Stimulated activated CD4-positive, alpha-beta T cell treated with anti-CD3 and anti-CD28 coated beads, Interleukin-4, amount 100 ng/mL, for 4 hours (primary cell): ENCODE results near the gene ZNF668.
"Not testable (repeated sequence)": the region's sequence is repeated elsewhere in the genome, so short reads cannot be mapped to it uniquely, and the experiment has no call there.

Source experiments
- DNase-seq, 2 experiments: peaks; one replicate each; pipeline ENCODE4 v3.0.0-alpha.2; 2020

Gene ZNF668

GRCh38 chr16:31055613-31056012, 18.4 kb downstream of the ZNF668 start:
- no peak for DNase-seq

GRCh38 chr16:31052114-31052513, 21.9 kb downstream of the ZNF668 start:
- no peak for DNase-seq

- DNase-seq = no peak
Observed at GRCh38 chr16:31050280-31051030, 23.6 kb downstream of the ZNF668 start.

- no peak for DNase-seq
Observed at GRCh38 chr16:31043898-31044481, 30.1 kb downstream of the ZNF668 start.

- DNase-seq = no peak
Observed at GRCh38 chr16:31043352-31043751, 30.7 kb downstream of the ZNF668 start.

- no peak for DNase-seq
Observed at GRCh38 chr16:31042866-31043265, 31.2 kb downstream of the ZNF668 start.

- DNase-seq = no peak
Observed at GRCh38 chr16:31038993-31039392, 35.0 kb downstream of the ZNF668 start.

GRCh38 chr16:31036691-31037090, 37.3 kb downstream of the ZNF668 start:
- no peak for DNase-seq

- peak; percentile 83 to 85 for DNase-seq
Observed at GRCh38 chr16:31033709-31034492, 40.1 kb downstream of the ZNF668 start.

GRCh38 chr16:31032736-31033708, 41.0 kb downstream of the ZNF668 start, which contains the start of gene STX4:
Gene STX4 (plus strand): TSS chr16:31033558. CDS start chr16:31033806, 248 bp downstream.
- peak; percentile 94 to 97 for DNase-seq

- no peak for DNase-seq
Observed at GRCh38 chr16:31031276-31031675, 42.8 kb downstream of the ZNF668 start.

- DNase-seq = no peak
Observed at GRCh38 chr16:31029272-31029671, 44.8 kb downstream of the ZNF668 start.

GRCh38 chr16:31025339-31025738, 48.7 kb downstream of the ZNF668 start:
- DNase-seq = no peak

GRCh38 chr16:31023627-31024226, 50.3 kb downstream of the ZNF668 start:
- DNase-seq = no peak

GRCh38 chr16:31023252-31023602, 50.8 kb downstream of the ZNF668 start:
- no peak for DNase-seq

- DNase-seq = no peak
Observed at GRCh38 chr16:31022544-31023251, 51.3 kb downstream of the ZNF668 start.

- DNase-seq = no peak
Observed at GRCh38 chr16:31020536-31020935, 53.5 kb downstream of the ZNF668 start.

GRCh38 chr16:31017756-31018155, 56.3 kb downstream of the ZNF668 start:
- DNase-seq = not testable (repeated sequence)

- DNase-seq = no peak
Observed at GRCh38 chr16:31016018-31016417, 58.0 kb downstream of the ZNF668 start.

GRCh38 chr16:31013292-31013691, 60.7 kb downstream of the ZNF668 start:
- not testable (repeated sequence) for DNase-seq

GRCh38 chr16:31011815-31012214, 62.2 kb downstream of the ZNF668 start:
- not testable (repeated sequence) for DNase-seq
